ENCODE results near the gene SSRP1.
A peak's percentile ranks its signal among the peaks of the same experiment; 100 is the strongest.

GRCh38 chr11:57277845-57278720 lies 57.6 kb downstream of the SSRP1 start:
- TF ChIP-seq, protein P1, sequence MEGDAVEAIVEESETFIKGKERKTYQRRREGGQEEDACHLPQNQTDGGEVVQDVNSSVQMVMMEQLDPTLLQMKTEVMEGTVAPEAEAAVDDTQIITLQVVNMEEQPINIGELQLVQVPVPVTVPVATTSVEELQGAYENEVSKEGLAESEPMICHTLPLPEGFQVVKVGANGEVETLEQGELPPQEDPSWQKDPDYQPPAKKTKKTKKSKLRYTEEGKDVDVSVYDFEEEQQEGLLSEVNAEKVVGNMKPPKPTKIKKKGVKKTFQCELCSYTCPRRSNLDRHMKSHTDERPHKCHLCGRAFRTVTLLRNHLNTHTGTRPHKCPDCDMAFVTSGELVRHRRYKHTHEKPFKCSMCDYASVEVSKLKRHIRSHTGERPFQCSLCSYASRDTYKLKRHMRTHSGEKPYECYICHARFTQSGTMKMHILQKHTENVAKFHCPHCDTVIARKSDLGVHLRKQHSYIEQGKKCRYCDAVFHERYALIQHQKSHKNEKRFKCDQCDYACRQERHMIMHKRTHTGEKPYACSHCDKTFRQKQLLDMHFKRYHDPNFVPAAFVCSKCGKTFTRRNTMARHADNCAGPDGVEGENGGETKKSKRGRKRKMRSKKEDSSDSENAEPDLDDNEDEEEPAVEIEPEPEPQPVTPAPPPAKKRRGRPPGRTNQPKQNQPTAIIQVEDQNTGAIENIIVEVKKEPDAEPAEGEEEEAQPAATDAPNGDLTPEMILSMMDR (IDR thresholded peaks at IDR 0.05) = peak; percentile 93
- TF ChIP-seq, protein P2, sequence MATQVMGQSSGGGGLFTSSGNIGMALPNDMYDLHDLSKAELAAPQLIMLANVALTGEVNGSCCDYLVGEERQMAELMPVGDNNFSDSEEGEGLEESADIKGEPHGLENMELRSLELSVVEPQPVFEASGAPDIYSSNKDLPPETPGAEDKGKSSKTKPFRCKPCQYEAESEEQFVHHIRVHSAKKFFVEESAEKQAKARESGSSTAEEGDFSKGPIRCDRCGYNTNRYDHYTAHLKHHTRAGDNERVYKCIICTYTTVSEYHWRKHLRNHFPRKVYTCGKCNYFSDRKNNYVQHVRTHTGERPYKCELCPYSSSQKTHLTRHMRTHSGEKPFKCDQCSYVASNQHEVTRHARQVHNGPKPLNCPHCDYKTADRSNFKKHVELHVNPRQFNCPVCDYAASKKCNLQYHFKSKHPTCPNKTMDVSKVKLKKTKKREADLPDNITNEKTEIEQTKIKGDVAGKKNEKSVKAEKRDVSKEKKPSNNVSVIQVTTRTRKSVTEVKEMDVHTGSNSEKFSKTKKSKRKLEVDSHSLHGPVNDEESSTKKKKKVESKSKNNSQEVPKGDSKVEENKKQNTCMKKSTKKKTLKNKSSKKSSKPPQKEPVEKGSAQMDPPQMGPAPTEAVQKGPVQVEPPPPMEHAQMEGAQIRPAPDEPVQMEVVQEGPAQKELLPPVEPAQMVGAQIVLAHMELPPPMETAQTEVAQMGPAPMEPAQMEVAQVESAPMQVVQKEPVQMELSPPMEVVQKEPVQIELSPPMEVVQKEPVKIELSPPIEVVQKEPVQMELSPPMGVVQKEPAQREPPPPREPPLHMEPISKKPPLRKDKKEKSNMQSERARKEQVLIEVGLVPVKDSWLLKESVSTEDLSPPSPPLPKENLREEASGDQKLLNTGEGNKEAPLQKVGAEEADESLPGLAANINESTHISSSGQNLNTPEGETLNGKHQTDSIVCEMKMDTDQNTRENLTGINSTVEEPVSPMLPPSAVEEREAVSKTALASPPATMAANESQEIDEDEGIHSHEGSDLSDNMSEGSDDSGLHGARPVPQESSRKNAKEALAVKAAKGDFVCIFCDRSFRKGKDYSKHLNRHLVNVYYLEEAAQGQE (IDR thresholded peaks at IDR 0.05; ENCODE audit: insufficient read depth in 1 of 2, low read depth in 2 of 2, low read length in 1 of 2) = no peak
- no peak for TF ChIP-seq POLR2AphosphoS5 (IDR thresholded peaks at IDR 0.05; ENCODE audit: low read depth, low read length)
